Effector memory CD8-positive, alpha-beta T cell (primary cell): ENCODE results near the gene DAAM1.

Source experiments
- ATAC-seq: fragments of 150-1000 bp; cut with Tn5 transposase; replicated peaks from 2 replicates; pipeline ENCODE4 v1.10.0; 2021; ENCODE audit warnings: mild to moderate bottlenecking, moderate library complexity
- DNase-seq, 3 experiments: peaks; one replicate each; pipeline ENCODE4 v3.0.0; 2021
- H3K27ac Mint-ChIP-seq, 2 donors: one replicate each; pipeline ENCODE4 v1.8.0; 2022; ENCODE audit warnings: mild to moderate bottlenecking in 2 of 2, mixed read lengths in 2 of 2, moderate library complexity in 2 of 2
- H3K27me3 Mint-ChIP-seq, 2 donors: one replicate each; pipeline ENCODE4 v1.8.0; 2022; ENCODE audit warnings: mixed read lengths in 2 of 2
- H3K36me3 Mint-ChIP-seq: one replicate; pipeline ENCODE4 v1.8.0; 2022; ENCODE audit warnings: mild to moderate bottlenecking, moderate library complexity, mixed read lengths; ENCODE audit not compliant: insufficient read depth
- H3K4me1 Mint-ChIP-seq, 2 donors: one replicate each; pipeline ENCODE4 v1.8.0; 2022; ENCODE audit warnings: low read depth in 2 of 2, mixed read lengths in 2 of 2
- H3K4me3 Mint-ChIP-seq, 2 donors: one replicate each; pipeline ENCODE4 v1.8.0; 2022; ENCODE audit warnings: mild to moderate bottlenecking in 2 of 2, mixed read lengths in 2 of 2, moderate library complexity in 2 of 2
- H3K9me3 Mint-ChIP-seq, 2 donors: one replicate each; pipeline ENCODE4 v1.8.0; 2022; ENCODE audit warnings: mixed read lengths in 2 of 2

DAAM1 gene

GRCh38 chr14:59190372-59190771 lies 1.9 kb downstream of the DAAM1 start:
- DNase-seq (no peak), ATAC-seq (no peak)
- H3K27ac Mint-ChIP-seq = peak overlapping the region; percentile 97
- H3K36me3 Mint-ChIP-seq = peaks cover 26% of the 10 kb centered on the region
- H3K4me1 Mint-ChIP-seq = peaks cover 18 to 30% of the 10 kb centered on the region in 2 donors
- H3K4me3 Mint-ChIP-seq = peak overlapping the region; percentile 98 to 99
- H3K27me3 Mint-ChIP-seq = peaks cover 0 to 8% of the 10 kb centered on the region in 2 donors
- H3K9me3 Mint-ChIP-seq = no peaks in the 10 kb centered on the region

GRCh38 chr14:59195912-59196311 lies 7.4 kb downstream of the DAAM1 start:
- no peak overlapping the region for H3K4me3 Mint-ChIP-seq
- peaks cover 1 to 8% of the 10 kb centered on the region in 2 donors for H3K4me1 Mint-ChIP-seq
- H3K27ac Mint-ChIP-seq = no peak overlapping the region
- no peaks in the 10 kb centered on the region for H3K9me3 Mint-ChIP-seq
- no peak for ATAC-seq
- peaks cover 1% of the 10 kb centered on the region for H3K36me3 Mint-ChIP-seq
- H3K27me3 Mint-ChIP-seq = no peaks in the 10 kb centered on the region
- no peak for DNase-seq

GRCh38 chr14:59197695-59198262 lies 9.3 kb downstream of the DAAM1 start:
- ATAC-seq (no peak), DNase-seq (no peak)
- H3K9me3 Mint-ChIP-seq = no peaks in the 10 kb centered on the region
- peaks cover 6% of the 10 kb centered on the region in 2 donors for H3K4me1 Mint-ChIP-seq
- H3K4me3 Mint-ChIP-seq = no peak overlapping the region
- H3K27ac Mint-ChIP-seq = no peak overlapping the region
- H3K36me3 Mint-ChIP-seq = no peaks in the 10 kb centered on the region
- no peaks in the 10 kb centered on the region for H3K27me3 Mint-ChIP-seq

- DNase-seq (no peak), ATAC-seq (no peak)
- Mint-ChIP-seq H3K9me3 (no peaks in the 10 kb centered on the region), H3K36me3 (no peaks in the 10 kb centered on the region), H3K27ac (no peak overlapping the region), H3K4me1 (peaks cover 6% of the 10 kb centered on the region in 2 donors), H3K27me3 (no peaks in the 10 kb centered on the region), H3K4me3 (no peak overlapping the region)
Measured at GRCh38 chr14:59199205-59199604, 10.7 kb downstream of the DAAM1 start.

- H3K9me3 Mint-ChIP-seq = no peaks in the 10 kb centered on the region
- DNase-seq (no peak), ATAC-seq (no peak)
- H3K36me3 Mint-ChIP-seq = no peaks in the 10 kb centered on the region
- H3K4me3 Mint-ChIP-seq = no peak overlapping the region
- peak overlapping the region in 1 of 2 donors; percentile 44 for H3K27ac Mint-ChIP-seq
- no peaks in the 10 kb centered on the region for H3K27me3 Mint-ChIP-seq
- H3K4me1 Mint-ChIP-seq = peaks cover 6% of the 10 kb centered on the region in 2 donors
Measured at GRCh38 chr14:59199614-59200013, 11.1 kb downstream of the DAAM1 start.

- Mint-ChIP-seq H3K4me3 (no peak overlapping the region), H3K9me3 (no peaks in the 10 kb centered on the region), H3K36me3 (no peaks in the 10 kb centered on the region), H3K27me3 (no peaks in the 10 kb centered on the region), H3K27ac (peak overlapping the region in 1 of 2 donors; percentile 44), H3K4me1 (peaks cover 6% of the 10 kb centered on the region in 2 donors)
- ATAC-seq = no peak
- DNase-seq = no peak
Measured at GRCh38 chr14:59200195-59200594, 11.7 kb downstream of the DAAM1 start.

GRCh38 chr14:59202031-59202430 lies 13.6 kb downstream of the DAAM1 start:
- no peaks in the 10 kb centered on the region for H3K27me3 Mint-ChIP-seq
- no peak for DNase-seq
- no peaks in the 10 kb centered on the region for H3K9me3 Mint-ChIP-seq
- H3K4me1 Mint-ChIP-seq = peaks cover 6% of the 10 kb centered on the region in 2 donors
- H3K36me3 Mint-ChIP-seq = peaks cover 3% of the 10 kb centered on the region
- ATAC-seq = peak; percentile 83
- H3K27ac Mint-ChIP-seq = peak overlapping the region in 1 of 2 donors; percentile 38
- no peak overlapping the region for H3K4me3 Mint-ChIP-seq

GRCh38 chr14:59204305-59204704 lies 15.8 kb downstream of the DAAM1 start:
- H3K4me3 Mint-ChIP-seq = no peak overlapping the region
- no peak for DNase-seq
- H3K4me1 Mint-ChIP-seq = peaks cover 6 to 10% of the 10 kb centered on the region in 2 donors
- no peaks in the 10 kb centered on the region for H3K27me3 Mint-ChIP-seq
- H3K27ac Mint-ChIP-seq = no peak overlapping the region
- no peak for ATAC-seq
- peaks cover 3% of the 10 kb centered on the region for H3K36me3 Mint-ChIP-seq
- H3K9me3 Mint-ChIP-seq = no peaks in the 10 kb centered on the region

GRCh38 chr14:59206892-59207291 lies 18.4 kb downstream of the DAAM1 start:
- DNase-seq = no peak
- Mint-ChIP-seq H3K36me3 (peaks cover 3% of the 10 kb centered on the region), H3K27ac (no peak overlapping the region), H3K4me1 (peaks cover 4 to 7% of the 10 kb centered on the region in 2 donors), H3K27me3 (no peaks in the 10 kb centered on the region), H3K4me3 (no peak overlapping the region), H3K9me3 (no peaks in the 10 kb centered on the region)
- ATAC-seq = no peak

GRCh38 chr14:59207506-59207933 lies 19.1 kb downstream of the DAAM1 start:
- Mint-ChIP-seq H3K9me3 (no peaks in the 10 kb centered on the region), H3K27ac (no peak overlapping the region), H3K4me3 (no peak overlapping the region), H3K27me3 (no peaks in the 10 kb centered on the region), H3K36me3 (peaks cover 3% of the 10 kb centered on the region), H3K4me1 (peaks cover 0 to 4% of the 10 kb centered on the region in 2 donors)
- DNase-seq = no peak
- no peak for ATAC-seq

GRCh38 chr14:59208224-59208814 lies 19.9 kb downstream of the DAAM1 start:
- H3K36me3 Mint-ChIP-seq = peaks cover 3% of the 10 kb centered on the region
- H3K27me3 Mint-ChIP-seq = no peaks in the 10 kb centered on the region
- DNase-seq (no peak), ATAC-seq (no peak)
- no peaks in the 10 kb centered on the region for H3K9me3 Mint-ChIP-seq
- peaks cover 0 to 4% of the 10 kb centered on the region in 2 donors for H3K4me1 Mint-ChIP-seq
- H3K27ac Mint-ChIP-seq = peak overlapping the region in 1 of 2 donors; percentile 13
- H3K4me3 Mint-ChIP-seq = no peak overlapping the region

GRCh38 chr14:59208954-59209353 lies 20.5 kb downstream of the DAAM1 start:
- Mint-ChIP-seq H3K36me3 (peaks cover 3% of the 10 kb centered on the region), H3K4me3 (no peak overlapping the region), H3K4me1 (peaks cover 2 to 4% of the 10 kb centered on the region in 2 donors), H3K9me3 (no peaks in the 10 kb centered on the region), H3K27me3 (no peaks in the 10 kb centered on the region), H3K27ac (peak overlapping the region in 1 of 2 donors; percentile 13)
- DNase-seq = no peak
- no peak for ATAC-seq

GRCh38 chr14:59210621-59211020 lies 22.2 kb downstream of the DAAM1 start:
- H3K4me1 Mint-ChIP-seq = peaks cover 4 to 6% of the 10 kb centered on the region in 2 donors
- peaks cover 3% of the 10 kb centered on the region for H3K36me3 Mint-ChIP-seq
- no peak overlapping the region for H3K27ac Mint-ChIP-seq
- ATAC-seq = no peak
- H3K4me3 Mint-ChIP-seq = no peak overlapping the region
- no peaks in the 10 kb centered on the region for H3K27me3 Mint-ChIP-seq
- no peak for DNase-seq
- no peaks in the 10 kb centered on the region for H3K9me3 Mint-ChIP-seq
